Fibroblast of mammary gland (primary cell): Measurements from ENCODE around the gene SECISBP2L.

Experiments
- DNase-seq: peaks from one replicate; pipeline ENCODE4 v3.0.0-alpha.2; 2010; ENCODE audit warnings: low read depth
- H3K4me3 ChIP-seq: 2 replicates; pipeline ENCODE4 v1.5.1; 2011; ENCODE audit warnings: low read depth, mild to moderate bottlenecking, low read length, moderate library complexity; ENCODE audit not compliant: control insufficient read depth
- CTCF ChIP-seq: conservative IDR thresholded peaks from 2 replicates; pipeline ENCODE4 v1.5.1; 2011; ENCODE audit warnings: low read depth, low read length, inconsistent platforms; ENCODE audit not compliant: control insufficient read depth, insufficient read depth

Gene SECISBP2L

GRCh38 chr15:48968066-48968465 lies 78.2 kb downstream of the SECISBP2L start:
- H3K4me3 ChIP-seq: no peak overlapping the region
- TF ChIP-seq CTCF: no peak
- DNase-seq: no peak

- H3K4me3 ChIP-seq: no peak overlapping the region
- no peak for TF ChIP-seq CTCF
- DNase-seq: no peak
Observed at GRCh38 chr15:48967336-48967735, 78.9 kb downstream of the SECISBP2L start.

- peak; percentile 76 for DNase-seq
- no peak for TF ChIP-seq CTCF
- no peak overlapping the region for H3K4me3 ChIP-seq
Observed at GRCh38 chr15:48966595-48967301, 79.5 kb downstream of the SECISBP2L start.

GRCh38 chr15:48965972-48966371 lies 80.3 kb downstream of the SECISBP2L start:
- TF ChIP-seq CTCF: peak; percentile 20
- H3K4me3 ChIP-seq: no peak overlapping the region
- peak; percentile 76 for DNase-seq

- no peak for DNase-seq
- no peak for TF ChIP-seq CTCF
Observed at GRCh38 chr15:48964898-48965297, 81.3 kb downstream of the SECISBP2L start.

GRCh38 chr15:48963524-48964113 lies 82.6 kb downstream of the SECISBP2L start, which contains the start of gene SHC4:
SHC4 (minus strand) TSS chr15:48963919; CDS start chr15:48963015, 904 bp downstream.
- peak; percentile 46 for TF ChIP-seq CTCF
- H3K4me3 ChIP-seq: peak within 1 kb of the TSS; percentile 78
- DNase-seq: peak; percentile 86

More at GRCh38 chr15:48964898-48965297, 81.3 kb downstream of the SECISBP2L start:
- no peak overlapping the region for H3K4me3 ChIP-seq
